OCI-LY1 (cell line): ENCODE data around the gene CHCHD6.

Experiments used
- EZH2 ChIP-seq: fragments of 200-600 bp; sonication (generic), shearing (Covaris generic); IDR thresholded peaks from 2 replicates; pipeline ENCODE4 v1.8.0; 2017; ENCODE audit warnings: borderline replicate concordance, mixed run types, mild to moderate bottlenecking, antibody characterized with exemption, low read length, moderate library complexity, mixed read lengths
- TF ChIP-seq, protein P1 (sequence below): fragments of 200-600 bp; sonication (generic), shearing (Covaris generic); IDR thresholded peaks from 2 replicates; pipeline ENCODE4 v1.5.1; 2017; ENCODE audit warnings: mild to moderate bottlenecking, antibody characterized with exemption, low read length, moderate library complexity, mixed read lengths

DNA sequence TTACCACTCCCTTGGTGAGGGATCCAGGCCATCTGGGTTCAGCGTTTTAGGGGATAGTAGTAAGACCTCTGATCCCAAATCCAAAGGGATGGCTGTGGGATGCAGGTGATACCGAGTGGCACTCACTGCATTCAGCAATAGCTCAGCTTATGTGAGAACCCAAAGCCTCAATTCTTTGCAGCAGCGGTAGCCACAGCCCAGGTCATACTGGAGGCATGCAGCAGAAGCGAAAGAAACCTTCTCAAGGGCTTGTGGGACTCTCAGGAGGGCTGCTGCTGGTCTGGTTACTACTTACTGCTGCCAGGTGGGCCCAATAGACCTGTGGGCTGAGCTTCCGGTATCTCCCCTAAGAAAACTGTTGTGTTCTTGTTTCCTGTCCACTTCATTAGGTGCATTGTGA is 38.0 kb downstream of the CHCHD6 start:
- TF ChIP-seq, protein P1, sequence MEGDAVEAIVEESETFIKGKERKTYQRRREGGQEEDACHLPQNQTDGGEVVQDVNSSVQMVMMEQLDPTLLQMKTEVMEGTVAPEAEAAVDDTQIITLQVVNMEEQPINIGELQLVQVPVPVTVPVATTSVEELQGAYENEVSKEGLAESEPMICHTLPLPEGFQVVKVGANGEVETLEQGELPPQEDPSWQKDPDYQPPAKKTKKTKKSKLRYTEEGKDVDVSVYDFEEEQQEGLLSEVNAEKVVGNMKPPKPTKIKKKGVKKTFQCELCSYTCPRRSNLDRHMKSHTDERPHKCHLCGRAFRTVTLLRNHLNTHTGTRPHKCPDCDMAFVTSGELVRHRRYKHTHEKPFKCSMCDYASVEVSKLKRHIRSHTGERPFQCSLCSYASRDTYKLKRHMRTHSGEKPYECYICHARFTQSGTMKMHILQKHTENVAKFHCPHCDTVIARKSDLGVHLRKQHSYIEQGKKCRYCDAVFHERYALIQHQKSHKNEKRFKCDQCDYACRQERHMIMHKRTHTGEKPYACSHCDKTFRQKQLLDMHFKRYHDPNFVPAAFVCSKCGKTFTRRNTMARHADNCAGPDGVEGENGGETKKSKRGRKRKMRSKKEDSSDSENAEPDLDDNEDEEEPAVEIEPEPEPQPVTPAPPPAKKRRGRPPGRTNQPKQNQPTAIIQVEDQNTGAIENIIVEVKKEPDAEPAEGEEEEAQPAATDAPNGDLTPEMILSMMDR: no peak
- no peak for TF ChIP-seq EZH2
